Effector CD8-positive, alpha-beta T cell (primary cell): ENCODE measurements around the gene NME9.

Experiments used
- DNase-seq: peaks from one replicate; lab custom pipeline; 2025; lab: John Stamatoyannopoulos, UW

The NME9 gene

GRCh38 chr3:138334608-138335007 lies 5.0 kb upstream of the NME9 start:
- DNase-seq: no peak

- no peak for DNase-seq
Measured at GRCh38 chr3:138332472-138333073, 2.9 kb upstream of the NME9 start.

DNA sequence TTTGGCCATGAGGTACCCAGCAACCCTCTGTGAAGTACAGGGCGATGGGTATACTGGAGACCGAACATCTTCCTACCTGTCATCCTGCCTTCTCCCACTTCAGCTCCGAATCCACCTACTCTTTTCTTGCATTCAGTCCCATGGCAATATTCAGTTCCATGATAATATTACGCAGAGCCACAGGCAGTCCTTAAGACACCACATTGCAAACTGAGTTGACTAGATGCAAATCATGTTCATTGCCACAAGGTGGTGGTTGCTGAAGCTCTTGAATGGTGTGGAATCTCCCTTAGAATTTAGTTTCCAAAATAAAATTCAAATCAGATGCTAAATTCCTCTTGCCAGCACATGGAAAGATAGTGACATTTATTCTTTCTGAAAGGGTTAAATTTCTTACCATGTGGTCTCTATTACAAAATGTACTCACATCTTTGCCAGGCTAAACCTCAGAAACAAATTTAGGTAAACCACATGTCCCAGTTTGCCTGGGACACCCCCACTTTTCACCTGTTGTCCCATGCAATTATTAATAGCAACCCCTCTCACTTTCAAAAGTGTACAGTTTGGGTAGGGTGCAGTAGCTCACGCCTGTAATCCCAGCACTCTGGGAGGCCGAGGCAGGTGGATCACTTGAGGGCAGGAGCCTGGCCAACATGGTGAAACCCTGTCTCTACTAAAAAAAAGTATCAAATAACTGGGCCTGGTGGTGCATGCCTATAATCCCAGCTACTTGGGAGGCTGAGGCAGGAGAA lies 1.7 kb upstream of the NME9 start:
- no peak for DNase-seq

DNA sequence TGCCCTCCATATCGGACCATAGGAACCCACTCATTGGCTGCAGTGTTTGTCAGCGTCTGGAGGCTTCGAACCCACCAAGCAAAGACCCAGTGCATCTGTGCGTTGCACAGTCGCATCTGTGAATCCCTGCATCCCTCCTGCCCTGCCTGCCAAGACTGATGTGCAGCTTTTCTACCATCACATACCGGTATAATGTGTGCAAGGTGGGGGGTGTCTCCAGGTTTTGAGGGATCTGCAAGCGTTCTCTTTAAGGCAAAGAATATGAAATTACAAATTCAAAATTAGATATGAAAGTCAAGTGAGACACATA lies 288 bp upstream of the NME9 start:
- DNase-seq: no peak

GRCh38 chr3:138328341-138328740 lies 1.3 kb downstream of the NME9 start:
- no peak for DNase-seq

DNA sequence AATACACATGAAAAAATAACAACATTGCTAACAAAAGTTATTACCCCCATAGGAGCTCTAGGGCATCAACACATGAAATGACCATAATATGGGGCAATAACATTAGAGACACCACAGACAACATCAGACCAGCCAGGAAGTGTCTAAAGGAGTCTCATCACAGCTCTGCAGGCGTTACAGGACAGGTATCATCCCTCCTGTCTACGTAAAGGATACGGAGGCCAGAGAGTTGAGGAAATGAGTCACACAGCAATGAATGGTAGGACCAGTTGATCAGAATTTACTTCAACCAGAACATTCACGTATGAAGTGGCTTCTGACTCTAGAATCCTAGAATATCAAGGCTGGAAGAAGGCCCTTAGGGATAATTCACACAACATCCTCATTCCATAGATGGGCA lies 1.8 kb downstream of the NME9 start:
- DNase-seq: no peak

DNA sequence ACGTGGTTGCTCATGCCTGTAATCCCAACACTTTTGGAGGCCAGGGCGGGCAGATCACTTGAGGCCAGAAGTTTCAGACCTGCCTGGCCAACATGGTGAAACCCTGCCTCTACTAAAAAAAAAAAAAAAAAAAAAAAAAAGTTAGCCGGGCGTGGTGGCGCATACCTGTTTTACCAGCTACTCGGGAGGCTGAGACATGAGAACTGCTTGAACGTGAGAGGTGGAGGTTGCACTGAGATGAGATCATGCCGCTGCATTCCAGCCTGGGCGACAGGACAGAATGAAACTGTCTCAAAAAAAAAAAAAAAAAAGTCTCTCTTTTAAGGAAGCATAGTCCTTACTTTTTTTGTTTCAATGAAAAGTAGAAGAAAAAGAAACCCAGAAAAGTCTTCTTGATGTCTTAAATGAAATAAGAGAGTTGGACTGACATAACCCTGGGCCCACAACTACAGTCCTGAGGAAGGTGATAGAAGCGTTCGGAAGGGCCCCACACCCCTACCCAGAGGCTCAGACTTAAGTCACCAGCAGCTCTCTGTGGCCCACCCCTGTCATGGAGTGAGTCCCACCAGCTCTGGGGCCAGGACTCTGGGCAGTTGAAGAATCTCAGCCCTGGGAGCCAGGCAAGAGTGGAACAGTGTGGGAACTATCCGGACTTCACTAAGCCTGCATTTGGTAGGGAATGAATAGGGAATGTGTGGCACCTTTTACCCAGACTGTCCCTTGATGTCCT lies 2.6 kb downstream of the NME9 start:
- DNase-seq: no peak

DNA sequence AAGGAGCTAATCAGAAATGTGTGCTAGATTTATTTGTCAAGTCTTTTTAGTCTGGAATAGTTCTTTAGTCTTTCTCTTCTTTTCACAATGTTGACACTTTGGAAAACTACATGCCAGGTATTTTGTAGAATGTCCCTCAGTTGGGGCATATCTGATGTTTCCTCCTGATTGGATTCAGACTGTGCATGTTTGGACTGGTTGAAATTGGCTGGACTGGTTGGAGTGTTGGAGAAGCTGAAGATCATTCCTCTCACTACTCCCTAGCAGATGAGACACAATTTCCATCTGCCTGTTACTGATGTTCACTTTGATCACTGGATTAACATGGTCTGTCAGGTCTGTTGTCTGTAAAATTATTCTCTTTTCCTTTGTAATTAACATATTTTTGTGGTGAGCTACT lies 3.7 kb downstream of the NME9 start:
- no peak for DNase-seq

DNA sequence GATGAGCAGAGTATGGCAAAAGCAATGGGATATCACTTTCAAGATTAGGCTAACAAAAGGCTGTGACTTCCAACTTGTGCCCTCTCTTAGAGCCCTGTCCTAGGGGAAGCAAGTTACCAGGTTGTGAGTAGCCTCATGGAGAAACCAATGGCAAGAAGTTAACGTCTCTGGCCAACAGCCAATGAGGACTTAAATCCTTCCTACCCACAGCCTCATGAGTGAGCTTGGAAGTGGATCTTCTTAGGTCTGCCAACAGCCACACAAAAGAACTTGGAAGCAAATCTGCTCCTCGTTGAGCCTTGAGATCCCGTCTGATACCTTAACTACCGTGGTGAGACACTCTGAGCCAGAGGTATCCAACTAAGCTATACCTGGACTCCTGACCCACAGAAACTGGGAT lies 5.7 kb downstream of the NME9 start:
- DNase-seq: no peak

DNA sequence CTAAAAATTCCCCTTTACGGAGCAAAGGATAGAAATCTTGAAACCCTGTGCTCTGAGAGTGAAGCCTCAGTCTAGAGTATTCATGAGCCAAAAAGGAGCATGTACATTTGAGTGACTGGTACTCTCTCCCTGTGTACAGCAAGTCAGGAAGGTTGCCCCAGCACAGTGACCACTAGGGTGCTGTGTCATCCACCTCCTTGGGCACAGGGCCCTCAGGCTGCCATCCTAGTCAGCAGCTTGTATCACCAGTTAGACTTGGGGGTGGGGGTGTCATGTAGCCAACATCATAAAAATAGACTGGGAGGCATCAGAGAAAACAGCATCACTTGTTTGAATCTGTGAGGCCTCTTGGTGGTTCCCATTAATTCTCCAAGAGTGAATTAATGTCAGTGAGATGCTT lies 12.0 kb downstream of the NME9 start:
- DNase-seq: no peak

DNA sequence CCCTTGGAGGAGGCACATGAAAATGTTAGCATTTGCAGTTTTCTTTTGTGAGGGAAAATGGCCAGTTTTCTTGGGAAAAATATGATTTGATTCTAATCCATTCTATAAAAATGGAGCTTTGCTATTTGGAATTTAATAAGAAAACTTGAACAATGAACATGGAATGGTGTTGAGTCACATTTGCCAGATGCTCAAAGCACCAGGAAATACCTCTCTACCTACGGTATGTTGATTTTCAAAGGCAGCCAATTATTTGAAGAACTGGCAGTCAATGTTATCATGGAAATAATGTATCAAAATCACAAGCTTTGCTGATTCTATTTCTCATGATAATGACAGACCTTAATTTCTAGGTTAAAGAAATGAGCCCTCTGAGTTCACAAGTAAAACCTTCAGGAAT lies 14.9 kb downstream of the NME9 start:
- DNase-seq: no peak

- DNase-seq: no peak
Measured at GRCh38 chr3:138310494-138310893, 19.2 kb downstream of the NME9 start.

DNA sequence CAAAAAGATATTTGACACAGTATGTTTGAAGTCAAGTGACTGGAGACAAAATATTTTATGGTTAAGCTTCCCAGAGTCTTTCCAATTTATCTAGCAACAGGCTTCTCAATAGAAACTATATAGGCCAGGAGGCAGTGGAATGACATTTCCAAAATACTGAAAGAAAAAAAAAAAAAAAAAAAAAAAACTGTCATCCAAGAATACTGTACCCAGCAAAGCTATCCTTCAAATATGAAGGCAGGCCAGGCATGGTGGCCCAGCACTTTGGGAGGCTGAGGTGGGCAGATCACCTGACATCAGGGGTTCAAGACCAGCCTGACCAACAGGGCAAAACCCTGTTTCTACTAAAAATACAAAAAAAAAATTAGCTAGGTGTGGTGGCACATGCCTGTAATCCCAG lies 20.9 kb downstream of the NME9 start:
- DNase-seq: no peak

DNA sequence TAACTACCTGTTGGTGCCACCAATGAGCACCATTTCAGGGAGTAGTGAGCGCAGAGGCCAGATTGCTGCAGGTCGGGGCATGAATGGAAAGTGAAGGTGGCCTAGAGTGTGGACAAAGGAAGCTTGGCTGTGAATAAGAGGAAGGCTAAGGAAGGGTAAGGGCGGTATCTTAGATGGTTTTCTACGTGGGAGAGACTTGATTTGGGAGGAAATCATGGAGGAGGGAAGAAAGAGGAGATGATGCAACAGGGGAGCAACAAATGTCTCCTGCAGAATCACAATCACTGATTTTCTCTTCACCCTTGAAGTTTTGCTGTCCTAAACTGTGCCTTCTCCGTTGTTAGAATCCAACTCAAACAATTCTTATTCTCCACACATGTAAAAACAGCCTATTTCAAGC lies 21.8 kb downstream of the NME9 start:
- no peak for DNase-seq

DNA sequence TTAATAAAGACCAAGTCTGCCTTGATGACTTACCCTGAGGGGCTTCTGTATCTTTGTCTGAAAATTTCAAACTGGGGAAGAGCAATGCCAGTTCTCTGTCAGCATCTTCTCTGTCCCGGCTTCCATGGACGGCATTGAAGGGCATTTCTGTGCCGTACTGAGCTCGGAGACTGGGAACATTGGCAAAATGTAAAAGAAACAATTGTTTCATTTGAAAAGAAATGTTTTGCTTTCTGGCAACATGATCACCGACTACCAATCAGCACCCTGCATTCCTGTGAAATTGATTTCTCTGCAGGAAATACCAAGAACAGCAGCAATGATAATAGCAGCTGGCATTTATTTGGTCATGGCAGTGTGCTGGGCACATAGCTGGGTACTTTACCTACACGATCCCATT lies 26.2 kb downstream of the NME9 start:
- DNase-seq: no peak

DNA sequence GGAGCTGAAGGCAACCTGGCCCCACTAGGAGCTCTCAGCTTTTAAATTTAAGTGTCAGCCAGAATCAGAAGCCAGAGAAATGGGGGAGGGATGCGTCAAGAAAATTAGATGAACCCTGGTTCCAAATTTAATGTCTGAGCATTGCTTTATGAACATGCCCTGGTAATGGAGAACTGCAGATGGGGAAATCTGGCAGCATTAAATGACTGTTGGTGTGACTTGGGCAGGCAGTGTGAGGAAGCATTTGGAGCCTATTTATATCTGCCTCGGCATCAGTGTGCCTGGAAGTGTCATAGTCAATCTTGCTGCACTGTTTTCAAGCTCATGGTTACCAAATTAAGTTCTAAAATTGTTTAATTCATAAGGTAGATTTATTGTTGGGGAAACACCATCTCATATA lies 29.0 kb downstream of the NME9 start:
- no peak for DNase-seq

- no peak for DNase-seq
Measured at GRCh38 chr3:138297876-138298275, 31.8 kb downstream of the NME9 start.

GRCh38 chr3:138297059-138297607 lies 32.5 kb downstream of the NME9 start:
- DNase-seq: no peak

- DNase-seq: no peak
Measured at GRCh38 chr3:138296639-138297038, 33.0 kb downstream of the NME9 start.

DNA sequence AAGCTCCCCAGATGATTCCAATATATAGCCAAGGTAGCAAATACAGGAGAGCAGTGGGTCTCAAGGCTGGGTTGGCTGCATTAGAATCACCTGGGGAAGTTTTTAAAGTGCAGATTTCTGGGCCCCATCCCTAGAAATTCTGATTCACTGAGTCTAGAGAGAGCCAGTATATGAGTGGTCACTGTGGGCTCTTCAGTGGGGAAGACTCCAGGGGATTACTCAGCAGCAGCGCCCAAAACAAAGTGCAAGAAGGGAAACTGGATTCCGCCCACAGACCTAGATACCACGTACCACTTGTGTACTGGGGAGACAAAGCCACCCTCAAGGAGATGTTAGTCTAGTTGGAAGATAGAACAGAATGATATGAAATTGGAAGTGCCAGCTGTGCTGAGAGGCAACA lies 40.0 kb downstream of the NME9 start:
- no peak for DNase-seq

- DNase-seq: no peak
Measured at GRCh38 chr3:138289260-138289659, 40.4 kb downstream of the NME9 start.

GRCh38 chr3:138284957-138285477 lies 44.6 kb downstream of the NME9 start:
- DNase-seq: no peak

DNA sequence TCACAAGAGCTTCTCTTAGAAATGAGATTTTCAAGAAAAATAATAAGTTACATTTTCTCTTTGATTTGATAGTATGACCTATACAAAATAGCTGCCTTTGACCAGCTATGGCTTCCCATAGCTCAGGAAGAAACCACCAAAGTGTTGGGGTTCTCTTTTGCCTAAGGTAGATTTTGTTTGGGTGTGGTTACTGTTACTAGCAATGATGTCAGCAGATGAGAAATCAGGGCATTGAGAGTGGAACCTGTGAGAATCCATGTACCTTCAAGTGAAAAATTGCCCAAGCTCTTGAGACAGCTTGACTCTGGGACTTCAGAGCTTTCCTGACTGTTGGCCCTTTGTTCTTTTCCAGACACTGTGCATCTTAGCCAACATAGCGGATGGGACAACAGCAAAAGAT lies 45.6 kb downstream of the NME9 start:
- DNase-seq: no peak
